Vein endothelial cell (primary cell): ENCODE data around the gene RGS5. TPM values are rescaled to one million over a fixed set of nuclear protein-coding genes. Genes with fewer than 3 reads are reported as not detected.

Experiments
- total RNA-seq: library from RNA; depleted of rRNA; stranded (reverse); fragments of >200 nt; gene quantifications from 2 replicates; pipeline ENCODE4 v1.2.3, GENCODE V29; 2012

The RGS5 gene
- total RNA-seq: 14.9 and 30.1 TPM in 2 replicates

GRCh38 chr1:163202833-163203451, at the start of gene RGS5:
Gene RGS5, minus strand, starts transcription at chr1:163202916. Its CDS starts 81 bp downstream, at chr1:163202835.

Other genes starting within 250 kb of the RGS5 start
- gene RGS4, start 133.6 kb downstream of the RGS5 start, total RNA-seq: 371 and 374 TPM in 2 replicates
- 8.5 and 23.5 TPM in 2 replicates for gene NUF2, start 119.0 kb upstream of the RGS5 start, total RNA-seq